ENCODE measurements around the gene EDEM3.

DNA sequence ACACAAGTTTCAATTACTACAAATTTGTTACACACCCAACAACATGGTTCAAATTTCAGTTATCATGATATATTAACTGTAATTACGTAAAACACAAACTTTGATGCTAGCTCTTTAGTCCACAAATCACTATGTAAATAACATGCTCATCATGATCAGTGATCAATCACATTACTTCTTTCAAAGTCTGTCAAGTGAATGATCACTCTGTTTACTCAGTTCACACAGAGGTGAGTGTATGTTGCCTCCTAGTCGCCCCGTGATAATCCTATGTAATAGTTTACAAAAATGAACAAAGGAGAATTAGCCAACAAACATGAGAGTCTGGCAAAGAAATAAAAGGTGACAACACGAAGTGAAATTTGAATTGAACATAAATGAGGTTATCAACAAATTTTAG lies 14.3 kb downstream of the EDEM3 start:
- TF ChIP-seq, protein P1, sequence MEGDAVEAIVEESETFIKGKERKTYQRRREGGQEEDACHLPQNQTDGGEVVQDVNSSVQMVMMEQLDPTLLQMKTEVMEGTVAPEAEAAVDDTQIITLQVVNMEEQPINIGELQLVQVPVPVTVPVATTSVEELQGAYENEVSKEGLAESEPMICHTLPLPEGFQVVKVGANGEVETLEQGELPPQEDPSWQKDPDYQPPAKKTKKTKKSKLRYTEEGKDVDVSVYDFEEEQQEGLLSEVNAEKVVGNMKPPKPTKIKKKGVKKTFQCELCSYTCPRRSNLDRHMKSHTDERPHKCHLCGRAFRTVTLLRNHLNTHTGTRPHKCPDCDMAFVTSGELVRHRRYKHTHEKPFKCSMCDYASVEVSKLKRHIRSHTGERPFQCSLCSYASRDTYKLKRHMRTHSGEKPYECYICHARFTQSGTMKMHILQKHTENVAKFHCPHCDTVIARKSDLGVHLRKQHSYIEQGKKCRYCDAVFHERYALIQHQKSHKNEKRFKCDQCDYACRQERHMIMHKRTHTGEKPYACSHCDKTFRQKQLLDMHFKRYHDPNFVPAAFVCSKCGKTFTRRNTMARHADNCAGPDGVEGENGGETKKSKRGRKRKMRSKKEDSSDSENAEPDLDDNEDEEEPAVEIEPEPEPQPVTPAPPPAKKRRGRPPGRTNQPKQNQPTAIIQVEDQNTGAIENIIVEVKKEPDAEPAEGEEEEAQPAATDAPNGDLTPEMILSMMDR (IDR thresholded peaks at IDR 0.05) = no peak
- TF ChIP-seq POLR2AphosphoS5 (IDR thresholded peaks at IDR 0.05; ENCODE audit: insufficient read depth in 1 of 2, low read depth in 1 of 2) = no peak
- no peak for TF ChIP-seq POLR2A (IDR thresholded peaks at IDR 0.05)

Data from vagina (tissue), 2 donors.